DOHH2 (cell line): ENCODE measurements around the gene FAM111B.

Source experiments
- H3F3A ChIP-seq: fragments of 200-600 bp; sonication (generic), shearing (Covaris generic); 2 replicates; pipeline ENCODE4 v1.6.0; 2016; ENCODE audit warnings: antibody characterized with exemption, mild to moderate bottlenecking; ENCODE audit not compliant: control insufficient read depth, insufficient read depth
- H3K27ac ChIP-seq: fragments of 200-600 bp; sonication (generic); 2 replicates; pipeline ENCODE4 v1.5.1; 2014; ENCODE audit warnings: low read depth, mild to moderate bottlenecking, low read length, moderate library complexity
- H3K27me3 ChIP-seq: fragments of 200-600 bp; sonication (generic); 2 replicates; pipeline ENCODE4 v1.6.1; 2014; ENCODE audit warnings: mild to moderate bottlenecking, low read length, mixed read lengths; ENCODE audit not compliant: control insufficient read depth
- H3K36me3 ChIP-seq: fragments of 200-600 bp; sonication (generic); 2 replicates; pipeline ENCODE4 v1.6.1; 2014; ENCODE audit warnings: mild to moderate bottlenecking, low read length, moderate library complexity, mixed read lengths; ENCODE audit not compliant: control insufficient read depth
- H3K4me1 ChIP-seq: fragments of 200-600 bp; sonication (generic); 2 replicates; pipeline ENCODE4 v1.6.1; 2014; ENCODE audit warnings: mild to moderate bottlenecking, low read length, mixed read lengths; ENCODE audit not compliant: control insufficient read depth
- H3K4me2 ChIP-seq: fragments of 200-600 bp; sonication (generic); 2 replicates; pipeline ENCODE4 v1.6.0; 2014; ENCODE audit warnings: mild to moderate bottlenecking, low read length, moderate library complexity
- H3K4me3 ChIP-seq: fragments of 200-600 bp; sonication (generic); 2 replicates; pipeline ENCODE4 v1.5.1; 2014; ENCODE audit warnings: mild to moderate bottlenecking, low read length, mixed read lengths
- H3K79me2 ChIP-seq: fragments of 200-600 bp; sonication (generic); 2 replicates; pipeline ENCODE4 v1.6.1; 2014; ENCODE audit warnings: mild to moderate bottlenecking, low read length, mixed read lengths; ENCODE audit not compliant: control insufficient read depth
- H3K9me2 ChIP-seq: fragments of 200-600 bp; sonication (generic); replicated peaks from 2 replicates; pipeline ENCODE4 v1.6.1; 2014; ENCODE audit warnings: mild to moderate bottlenecking, low read length, mixed read lengths; ENCODE audit not compliant: control insufficient read depth
- H3K9me3 ChIP-seq: fragments of 200-600 bp; sonication (generic); 2 replicates; pipeline ENCODE4 v1.6.1; 2014; ENCODE audit warnings: antibody characterized with exemption, low read length, mixed read lengths; ENCODE audit not compliant: control insufficient read depth, insufficient read depth
- H4K20me1 ChIP-seq: fragments of 200-600 bp; sonication (generic); 2 replicates; pipeline ENCODE4 v1.6.0; 2014; ENCODE audit warnings: low read depth, mild to moderate bottlenecking, antibody characterized with exemption, low read length, moderate library complexity; ENCODE audit not compliant: control insufficient read depth, insufficient read depth
- CTCF ChIP-seq: fragments of 200-600 bp; sonication (generic); IDR thresholded peaks from one replicate; pipeline ENCODE4 v1.5.1; 2014; ENCODE audit warnings: antibody characterized with exemption, mild to moderate bottlenecking, low read depth, low read length; ENCODE audit not compliant: poor library complexity, severe bottlenecking
- EZH2phosphoT487 ChIP-seq: fragments of 200-600 bp; sonication (generic); IDR thresholded peaks from 2 replicates; pipeline ENCODE4 v1.6.1; 2017; ENCODE audit warnings: borderline replicate concordance, mild to moderate bottlenecking, antibody characterized with exemption, low read length, moderate library complexity, mixed read lengths

Gene FAM111B

GRCh38 chr11:59172345-59173079 is 65.5 kb downstream of the FAM111B start:
- no peaks in the 10 kb centered on the region for H3K36me3 ChIP-seq
- no peaks in the 10 kb centered on the region for H3K9me2 ChIP-seq
- no peaks in the 10 kb centered on the region for H3F3A ChIP-seq
- H3K4me1 ChIP-seq = peaks cover 21% of the 10 kb centered on the region
- TF ChIP-seq CTCF (no peak), EZH2phosphoT487 (no peak)
- H3K79me2 ChIP-seq = no peaks in the 10 kb centered on the region
- H3K27ac ChIP-seq = no peak overlapping the region
- H3K4me3 ChIP-seq = peak overlapping the region; percentile 98
- no peaks in the 10 kb centered on the region for H3K9me3 ChIP-seq
- H3K4me2 ChIP-seq = peak overlapping the region; percentile 99
- no peaks in the 10 kb centered on the region; the same call in 1 of the 2 replicates for H4K20me1 ChIP-seq
- peaks cover 38% of the 10 kb centered on the region for H3K27me3 ChIP-seq

GRCh38 chr11:59173080-59173963 is 66.3 kb downstream of the FAM111B start:
- no peak for TF ChIP-seq CTCF
- no peak for TF ChIP-seq EZH2phosphoT487
- no peaks in the 10 kb centered on the region for H3F3A ChIP-seq
- peak overlapping the region; percentile 99 for H3K4me2 ChIP-seq
- peaks cover 21% of the 10 kb centered on the region for H3K4me1 ChIP-seq
- H4K20me1 ChIP-seq = no peaks in the 10 kb centered on the region; the same call in 1 of the 2 replicates
- no peaks in the 10 kb centered on the region for H3K79me2 ChIP-seq
- peaks cover 38% of the 10 kb centered on the region for H3K27me3 ChIP-seq
- no peak overlapping the region for H3K27ac ChIP-seq
- H3K4me3 ChIP-seq = peak overlapping the region; percentile 98
- H3K36me3 ChIP-seq = no peaks in the 10 kb centered on the region
- no peaks in the 10 kb centered on the region for H3K9me3 ChIP-seq
- no peaks in the 10 kb centered on the region for H3K9me2 ChIP-seq

- no peak overlapping the region for H3K4me3 ChIP-seq
These were observed 67.1 kb downstream of the FAM111B start for GRCh38 chr11:59173964-59174663.

More at GRCh38 chr11:59173964-59174663, 67.1 kb downstream of the FAM111B start:
- no peaks in the 10 kb centered on the region; the same call in 1 of the 2 replicates for H4K20me1 ChIP-seq
- no peaks in the 10 kb centered on the region for H3K36me3 ChIP-seq
- H3F3A ChIP-seq = no peaks in the 10 kb centered on the region
- TF ChIP-seq CTCF (no peak), EZH2phosphoT487 (no peak)
- H3K79me2 ChIP-seq = no peaks in the 10 kb centered on the region
- H3K9me2 ChIP-seq = no peaks in the 10 kb centered on the region
- H3K4me2 ChIP-seq = no peak overlapping the region
- peaks cover 7% of the 10 kb centered on the region; the same call in 1 of the 2 replicates for H3K9me3 ChIP-seq
- no peak overlapping the region for H3K27ac ChIP-seq
- H3K27me3 ChIP-seq = peaks cover 38% of the 10 kb centered on the region
- peaks cover 21% of the 10 kb centered on the region for H3K4me1 ChIP-seq
